HepG2 (cell line): ENCODE data around the gene DENND4C. TPM values are rescaled to one million over a fixed set of nuclear protein-coding genes. Genes with fewer than 3 reads are reported as not detected.

Experiments
- ATAC-seq: fragments of 200-7000 bp; cut with Tn5 transposase; 3 replicates; pipeline ENCODE4 v1.9.1; 2020; ENCODE audit warnings: mild to moderate bottlenecking, moderate library complexity
- BruUV-seq: library from RNA; stranded (reverse); fragments of 400-500 nt; replicated peaks from 2 replicates; lab custom pipeline; 2021; lab: Mats Ljungman, UMichigan
- CTCF ChIA-PET: fragments of 300-600 bp; formaldehyde crosslinking; extraction: SDS; loops from one replicate; lab custom pipeline; 2021; ENCODE audit warnings: low total read pairs, inconsistent platforms, low intra/inter-chr PET ratio; lab: Yijun Ruan, JAX
- POLR2A ChIA-PET: fragments of 350-600 bp; sonication (Branson Sonifier 250); formaldehyde crosslinking; loops from one replicate; lab custom pipeline; 2020; ENCODE audit warnings: antibody characterized with exemption, inconsistent platforms; lab: Yijun Ruan, JAX
- DNase-seq: peaks from one replicate; pipeline ENCODE4 v3.0.0-alpha.2; 2015; ENCODE audit warnings: low spot score
- FAIRE-seq: peaks from 3 replicates; lab custom pipeline; 2011; peaks lifted over from hg19 to GRCh38; lab: Jason Lieb, UNC
- H2AFZ ChIP-seq: one replicate; pipeline ENCODE4 v1.6.1; 2011; ENCODE audit warnings: low read length, inconsistent platforms
- H3K27ac ChIP-seq: fragments of 300-600 bp; 3 replicates; pipeline ENCODE4 v1.8.0; 2011; ENCODE audit warnings: mixed run types, mild to moderate bottlenecking, mixed read lengths, low read length, inconsistent platforms; ENCODE audit not compliant: insufficient read depth; ENCODE audit errors: extremely low read length
- H3K27me3 ChIP-seq, 2 experiments: fragments of 200-600 bp in 1 of 2; 2 replicates in 1 of 2; 3 replicates in 1 of 2; pipeline versions ENCODE4 v1.6.0 to v1.8.0; 2011; ENCODE audit warnings: low read length in 2 of 2, mild to moderate bottlenecking in 2 of 2, moderate library complexity in 2 of 2, inconsistent platforms in 1 of 2; ENCODE audit not compliant: insufficient read depth in 2 of 2, control insufficient read depth in 1 of 2
- H3K36me3 ChIP-seq, 2 experiments: fragments of 200-600 bp in 1 of 2; replicated peaks in 1 of 2; 2 replicates in 1 of 2; 3 replicates in 1 of 2; pipeline versions ENCODE4 v1.5.1 to v1.8.0; 2011; ENCODE audit warnings: low read length in 2 of 2, inconsistent platforms in 1 of 2; ENCODE audit not compliant: insufficient read depth in 2 of 2, control insufficient read depth in 1 of 2
- H3K4me1 ChIP-seq: 2 replicates; pipeline ENCODE4 v1.5.1; 2012; ENCODE audit warnings: low read length, inconsistent platforms; ENCODE audit not compliant: insufficient read depth
- H3K4me2 ChIP-seq: 2 replicates; pipeline ENCODE4 v1.6.0; 2011; ENCODE audit warnings: low read depth, low read length, inconsistent platforms
- H3K4me3 ChIP-seq, 3 experiments: fragments of 200-600 bp in 1 of 3; sonication (generic), shearing (Covaris generic) in 1 of 3; replicated peaks in 1 of 3; 2 replicates each; pipeline ENCODE4 v1.5.1; 2011 to 2016; ENCODE audit warnings: low read length in 3 of 3, inconsistent platforms in 2 of 3, low read depth in 2 of 3, mild to moderate bottlenecking in 2 of 3, control low read depth in 1 of 3, mixed read lengths in 1 of 3; ENCODE audit not compliant: insufficient read depth in 1 of 3
- H3K79me2 ChIP-seq: one replicate; pipeline ENCODE4 v1.6.1; 2011; ENCODE audit warnings: low read length, inconsistent platforms; ENCODE audit not compliant: insufficient read depth
- H3K9ac ChIP-seq: 2 replicates; pipeline ENCODE4 v1.6.0; 2011; ENCODE audit warnings: mild to moderate bottlenecking, low read depth, low read length, inconsistent platforms; ENCODE audit not compliant: insufficient read depth
- H3K9me3 ChIP-seq: 2 replicates; pipeline ENCODE4 v1.5.1; 2012; ENCODE audit warnings: mild to moderate bottlenecking, low read length
- H4K20me1 ChIP-seq: 2 replicates; pipeline ENCODE4 v1.6.0; 2011; ENCODE audit warnings: inconsistent platforms, mild to moderate bottlenecking, low read length, moderate library complexity; ENCODE audit not compliant: insufficient read depth
- CBX1 ChIP-seq: IDR thresholded peaks from one replicate; pipeline ENCODE4 v1.6.1; 2016; ENCODE audit warnings: antibody characterized with exemption, low read depth
- JUNB ChIP-seq: sonication (generic); formaldehyde crosslinking; IDR thresholded peaks from 2 replicates; pipeline ENCODE4 v1.8.0; 2022; ENCODE audit warnings: missing genetic modification reagents, mild to moderate bottlenecking, borderline replicate concordance
- SP140L ChIP-seq: sonication (generic); formaldehyde crosslinking; IDR thresholded peaks from 2 replicates; pipeline ENCODE4 v1.4.0; 2020; ENCODE audit warnings: missing genetic modification reagents, borderline replicate concordance
- TCF7L2 ChIP-seq: IDR thresholded peaks from 2 replicates; pipeline ENCODE4 v1.6.1; 2011; ENCODE audit warnings: mild to moderate bottlenecking, low read depth, low read length, moderate library complexity
- TEAD2 ChIP-seq: sonication (generic); formaldehyde crosslinking; IDR thresholded peaks from 2 replicates; pipeline ENCODE4 v1.9.0; 2021; ENCODE audit warnings: missing genetic modification reagents
- ZNF160 ChIP-seq: sonication (generic); formaldehyde crosslinking; IDR thresholded peaks from 2 replicates; pipeline ENCODE4 v1.8.0; 2022; ENCODE audit warnings: mild to moderate bottlenecking, inconsistent platforms, missing genetic modification reagents
- ZNF234 ChIP-seq: sonication (generic); formaldehyde crosslinking; conservative IDR thresholded peaks from 2 replicates; pipeline ENCODE4 v1.5.1; 2020; ENCODE audit warnings: mild to moderate bottlenecking, missing genetic modification reagents
- ZNF256 ChIP-seq: sonication (generic); formaldehyde crosslinking; conservative IDR thresholded peaks from 2 replicates; pipeline ENCODE4 v1.4.0; 2020; ENCODE audit warnings: missing genetic modification reagents
- WGBS: methylation state at CpG from one replicate; pipeline ENCODE4 v1.1.6; 2017; ENCODE audit warnings: low lambda C conversion rate; 5-methylcytosine and 5-hydroxymethylcytosine counted together
- in situ Hi-C: cut with HindIII; loops from 2 replicates; pipeline ENCODE4 v1.10.0; 2017; ENCODE audit warnings: low pct_unique_long_range_greater_than_20kb; ENCODE audit not compliant: extremely low pct_ligation_motif_present
- intact Hi-C: fragments of 100-400 bp; cut with micrococcal nuclease; formaldehyde crosslinking; loops from one replicate; pipeline ENCODE4 v1.10.0; 2022; ENCODE audit not compliant: unreplicated experiment
- polyA plus RNA-seq, 8 experiments: library from polyadenylated mRNA; depleted of rRNA in 3 of 8; stranded (reverse) in 7 of 8; unstranded in 1 of 8; fragments of >200 nt; fragmentation: Illumina TruSeq in 4 of 8; extraction: Trizol in 4 of 8; gene quantifications; 2 replicates each; pipeline versions ENCODE4 v1.2.1 to v1.2.3, GENCODE V29; 2011 to 2016; ENCODE audit warnings: low read depth in 4 of 8, missing spikeins in 1 of 8, mixed read lengths in 1 of 8; ENCODE audit not compliant: insufficient read depth in 1 of 8
- total RNA-seq, 5 experiments: library from RNA; depleted of rRNA; stranded (reverse); fragments of >200 nt; fragmentation: Illumina TruSeq; extraction: Trizol; gene quantifications; 2 replicates each; pipeline ENCODE4 v1.2.3, GENCODE V29; 2016; ENCODE audit warnings: low read depth in 1 of 5
- TF ChIP-seq, protein P1 (sequence below): sonication (generic); formaldehyde crosslinking; IDR thresholded peaks from 2 replicates; pipeline ENCODE4 v1.5.0; 2020; ENCODE audit warnings: mild to moderate bottlenecking, missing genetic modification reagents
- TF ChIP-seq, protein P2 (sequence below): IDR thresholded peaks from 2 replicates; pipeline ENCODE4 v1.6.1; 2016
- TF ChIP-seq, protein P3 (sequence below): sonication (generic); formaldehyde crosslinking; IDR thresholded peaks from 2 replicates; pipeline ENCODE4 v1.9.0; 2021; ENCODE audit warnings: missing genetic modification reagents, mild to moderate bottlenecking, borderline replicate concordance

Gene DENND4C
- total and polyA plus RNA-seq, 2 of the 13 experiments (the other 11 are each of a cell fraction or from before 2014, with no cell fraction given) = 19.1 to 27.2 TPM

- TF ChIP-seq, protein P1, sequence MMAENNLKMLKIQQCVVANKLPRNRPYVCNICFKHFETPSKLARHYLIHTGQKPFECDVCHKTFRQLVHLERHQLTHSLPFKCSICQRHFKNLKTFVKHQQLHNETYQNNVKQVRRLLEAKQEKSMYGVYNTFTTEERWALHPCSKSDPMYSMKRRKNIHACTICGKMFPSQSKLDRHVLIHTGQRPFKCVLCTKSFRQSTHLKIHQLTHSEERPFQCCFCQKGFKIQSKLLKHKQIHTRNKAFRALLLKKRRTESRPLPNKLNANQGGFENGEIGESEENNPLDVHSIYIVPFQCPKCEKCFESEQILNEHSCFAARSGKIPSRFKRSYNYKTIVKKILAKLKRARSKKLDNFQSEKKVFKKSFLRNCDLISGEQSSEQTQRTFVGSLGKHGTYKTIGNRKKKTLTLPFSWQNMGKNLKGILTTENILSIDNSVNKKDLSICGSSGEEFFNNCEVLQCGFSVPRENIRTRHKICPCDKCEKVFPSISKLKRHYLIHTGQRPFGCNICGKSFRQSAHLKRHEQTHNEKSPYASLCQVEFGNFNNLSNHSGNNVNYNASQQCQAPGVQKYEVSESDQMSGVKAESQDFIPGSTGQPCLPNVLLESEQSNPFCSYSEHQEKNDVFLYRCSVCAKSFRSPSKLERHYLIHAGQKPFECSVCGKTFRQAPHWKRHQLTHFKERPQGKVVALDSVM (CRISPR knock-in tag) = peak; percentile 56; the same call in 1 of the 2 replicates
- no peak for TF ChIP-seq TEAD2 (CRISPR knock-in tag)
- TF ChIP-seq TCF7L2 = no peak
- TF ChIP-seq SP140L (CRISPR knock-in tag) = no peak
- TF ChIP-seq CBX1 = no peak
- TF ChIP-seq, protein P2, sequence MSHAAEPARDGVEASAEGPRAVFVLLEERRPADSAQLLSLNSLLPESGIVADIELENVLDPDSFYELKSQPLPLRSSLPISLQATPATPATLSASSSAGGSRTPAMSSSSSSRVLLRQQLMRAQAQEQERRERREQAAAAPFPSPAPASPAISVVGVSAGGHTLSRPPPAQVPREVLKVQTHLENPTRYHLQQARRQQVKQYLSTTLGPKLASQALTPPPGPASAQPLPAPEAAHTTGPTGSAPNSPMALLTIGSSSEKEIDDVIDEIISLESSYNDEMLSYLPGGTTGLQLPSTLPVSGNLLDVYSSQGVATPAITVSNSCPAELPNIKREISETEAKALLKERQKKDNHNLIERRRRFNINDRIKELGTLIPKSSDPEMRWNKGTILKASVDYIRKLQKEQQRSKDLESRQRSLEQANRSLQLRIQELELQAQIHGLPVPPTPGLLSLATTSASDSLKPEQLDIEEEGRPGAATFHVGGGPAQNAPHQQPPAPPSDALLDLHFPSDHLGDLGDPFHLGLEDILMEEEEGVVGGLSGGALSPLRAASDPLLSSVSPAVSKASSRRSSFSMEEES (CRISPR knock-in tag) = no peak
Observed at GRCh38 chr9:19203058-19203457, 27.4 kb upstream of the DENND4C start (continued).

GRCh38 chr9:19208653-19209052 lies 21.8 kb upstream of the DENND4C start:
- TF ChIP-seq ZNF256 (no peak), JUNB (CRISPR knock-in tag) (no peak), ZNF160 (CRISPR knock-in tag) (no peak), ZNF234 (CRISPR knock-in tag) (no peak)
- TF ChIP-seq, protein P3, sequence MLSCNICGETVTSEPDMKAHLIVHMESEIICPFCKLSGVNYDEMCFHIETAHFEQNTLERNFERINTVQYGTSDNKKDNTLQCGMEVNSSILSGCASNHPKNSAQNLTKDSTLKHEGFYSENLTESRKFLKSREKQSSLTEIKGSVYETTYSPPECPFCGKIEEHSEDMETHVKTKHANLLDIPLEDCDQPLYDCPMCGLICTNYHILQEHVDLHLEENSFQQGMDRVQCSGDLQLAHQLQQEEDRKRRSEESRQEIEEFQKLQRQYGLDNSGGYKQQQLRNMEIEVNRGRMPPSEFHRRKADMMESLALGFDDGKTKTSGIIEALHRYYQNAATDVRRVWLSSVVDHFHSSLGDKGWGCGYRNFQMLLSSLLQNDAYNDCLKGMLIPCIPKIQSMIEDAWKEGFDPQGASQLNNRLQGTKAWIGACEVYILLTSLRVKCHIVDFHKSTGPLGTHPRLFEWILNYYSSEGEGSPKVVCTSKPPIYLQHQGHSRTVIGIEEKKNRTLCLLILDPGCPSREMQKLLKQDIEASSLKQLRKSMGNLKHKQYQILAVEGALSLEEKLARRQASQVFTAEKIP (CRISPR knock-in tag) = no peak
- Histone ChIP-seq H3K4me2 (no peak overlapping the region), H2AFZ (no peak overlapping the region), H3K9ac (no peak overlapping the region), H3K9me3 (no peaks in the 10 kb centered on the region), H3K36me3 (no peaks in the 10 kb centered on the region), H3K27ac (no peak overlapping the region), H3K27me3 (no peaks in the 10 kb centered on the region), H4K20me1 (no peaks in the 10 kb centered on the region), H3K79me2 (no peaks in the 10 kb centered on the region), H3K4me1 (peaks cover 9% of the 10 kb centered on the region), H3K4me3 (no peak overlapping the region)
- in situ Hi-C loops (no loop called here), intact Hi-C loops (no loop called here)
- no peak for DNase-seq
- 71% methylated on average over 1 of the region's 1 CpG for WGBS
- BruUV-seq = no TSS peak
- POLR2A ChIA-PET = no interaction called here
- FAIRE-seq = no peak
- no peak for ATAC-seq
- CTCF ChIA-PET = no interaction called here
